NCI-H2196 (cell line): ENCODE measurements around the gene CEACAM16.
A peak's percentile ranks its signal among the peaks of the same experiment; 100 is the strongest.
"Not testable (repeated sequence)": the region's sequence is repeated elsewhere in the genome, so short reads cannot be mapped to it uniquely, and the experiment has no call there.

Experiments
- DNase-seq: peaks from one replicate; lab custom pipeline; 2025; ENCODE audit not compliant: unreplicated experiment; lab: John Stamatoyannopoulos, UW

Gene CEACAM16

GRCh38 chr19:44675521-44675920 lies 23.4 kb upstream of the CEACAM16 start:
- DNase-seq = no peak

- no peak for DNase-seq
These were observed 21.7 kb upstream of the CEACAM16 start for GRCh38 chr19:44677019-44677811.

GRCh38 chr19:44680536-44680935 lies 18.4 kb upstream of the CEACAM16 start:
- no peak for DNase-seq

GRCh38 chr19:44681992-44682790 lies 16.8 kb upstream of the CEACAM16 start:
- no peak for DNase-seq

- no peak for DNase-seq
These were observed 16.1 kb upstream of the CEACAM16 start for GRCh38 chr19:44682807-44683206.

- no peak for DNase-seq
These were observed 15.3 kb upstream of the CEACAM16 start for GRCh38 chr19:44683434-44684210.

GRCh38 chr19:44684396-44684795 lies 14.6 kb upstream of the CEACAM16 start:
- DNase-seq = not testable (repeated sequence)

- DNase-seq = no peak
These were observed 13.8 kb upstream of the CEACAM16 start for GRCh38 chr19:44684892-44685863.

- no peak for DNase-seq
These were observed 13.1 kb upstream of the CEACAM16 start for GRCh38 chr19:44685877-44686276.

GRCh38 chr19:44686896-44687295 lies 12.1 kb upstream of the CEACAM16 start:
- no peak for DNase-seq

- no peak for DNase-seq
These were observed 11.1 kb upstream of the CEACAM16 start for GRCh38 chr19:44687888-44688287.

GRCh38 chr19:44689290-44690130 lies 9.4 kb upstream of the CEACAM16 start:
- peak; percentile 70 for DNase-seq

- DNase-seq = no peak
These were observed 8.9 kb upstream of the CEACAM16 start for GRCh38 chr19:44690131-44690440.

GRCh38 chr19:44692379-44692721 lies 6.6 kb upstream of the CEACAM16 start:
- DNase-seq = no peak

GRCh38 chr19:44694184-44694579 lies 4.8 kb upstream of the CEACAM16 start:
- no peak for DNase-seq

GRCh38 chr19:44696939-44697669 lies 1.8 kb upstream of the CEACAM16 start:
- DNase-seq = peak; percentile 46

- DNase-seq = no peak
These were observed 1.3 kb upstream of the CEACAM16 start for GRCh38 chr19:44697670-44698034.

- no peak for DNase-seq
These were observed 1.6 kb downstream of the CEACAM16 start for GRCh38 chr19:44700547-44700946.

GRCh38 chr19:44701228-44701627 lies 2.3 kb downstream of the CEACAM16 start:
- DNase-seq = no peak
